Measurements from ENCODE around the gene HIVEP2.

DNA sequence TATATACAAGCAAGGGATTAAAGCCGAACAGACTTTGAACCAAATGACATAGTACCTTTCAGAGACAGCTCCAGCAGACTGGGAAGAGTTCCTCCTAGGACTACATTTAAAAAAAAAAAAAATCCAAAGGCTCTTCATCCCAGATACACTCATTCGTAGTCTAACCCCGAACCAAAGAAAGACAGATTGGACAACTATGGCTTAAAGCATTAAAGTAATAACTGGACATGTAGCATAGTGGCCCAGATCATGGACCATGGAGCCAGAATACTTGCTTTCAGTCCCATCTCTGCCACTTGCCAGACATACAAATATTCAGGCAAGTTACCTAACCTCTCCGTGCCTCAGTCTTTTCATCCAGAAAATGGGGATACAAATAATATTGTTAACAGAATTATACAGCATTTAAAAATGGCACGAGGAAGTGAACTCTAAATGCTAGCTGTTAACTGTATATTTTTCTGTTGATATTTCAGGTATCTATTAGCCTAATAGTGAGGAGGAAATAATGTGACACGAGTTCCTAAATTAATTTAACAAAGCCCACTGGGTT lies 123.7 kb downstream of the HIVEP2 start:
- TF ChIP-seq POLR2A (IDR thresholded peaks at IDR 0.05), result no peak
- TF ChIP-seq, protein P1, sequence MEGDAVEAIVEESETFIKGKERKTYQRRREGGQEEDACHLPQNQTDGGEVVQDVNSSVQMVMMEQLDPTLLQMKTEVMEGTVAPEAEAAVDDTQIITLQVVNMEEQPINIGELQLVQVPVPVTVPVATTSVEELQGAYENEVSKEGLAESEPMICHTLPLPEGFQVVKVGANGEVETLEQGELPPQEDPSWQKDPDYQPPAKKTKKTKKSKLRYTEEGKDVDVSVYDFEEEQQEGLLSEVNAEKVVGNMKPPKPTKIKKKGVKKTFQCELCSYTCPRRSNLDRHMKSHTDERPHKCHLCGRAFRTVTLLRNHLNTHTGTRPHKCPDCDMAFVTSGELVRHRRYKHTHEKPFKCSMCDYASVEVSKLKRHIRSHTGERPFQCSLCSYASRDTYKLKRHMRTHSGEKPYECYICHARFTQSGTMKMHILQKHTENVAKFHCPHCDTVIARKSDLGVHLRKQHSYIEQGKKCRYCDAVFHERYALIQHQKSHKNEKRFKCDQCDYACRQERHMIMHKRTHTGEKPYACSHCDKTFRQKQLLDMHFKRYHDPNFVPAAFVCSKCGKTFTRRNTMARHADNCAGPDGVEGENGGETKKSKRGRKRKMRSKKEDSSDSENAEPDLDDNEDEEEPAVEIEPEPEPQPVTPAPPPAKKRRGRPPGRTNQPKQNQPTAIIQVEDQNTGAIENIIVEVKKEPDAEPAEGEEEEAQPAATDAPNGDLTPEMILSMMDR (IDR thresholded peaks at IDR 0.05), result no peak

All from lower leg skin (tissue), 3 donors.